GM20000 (cell line): ENCODE results near the gene FBXO42.

Experiments
- DNase-seq: peaks from one replicate; pipeline ENCODE4 v3.0.0; 2012; ENCODE audit warnings: low spot score
- TF ChIP-seq, protein P1 (sequence below): IDR thresholded peaks from 2 replicates; pipeline ENCODE4 v1.5.1; 2012; ENCODE audit warnings: mild to moderate bottlenecking, control low read depth; ENCODE audit errors: extremely low read depth, missing control alignments

The FBXO42 gene

DNA sequence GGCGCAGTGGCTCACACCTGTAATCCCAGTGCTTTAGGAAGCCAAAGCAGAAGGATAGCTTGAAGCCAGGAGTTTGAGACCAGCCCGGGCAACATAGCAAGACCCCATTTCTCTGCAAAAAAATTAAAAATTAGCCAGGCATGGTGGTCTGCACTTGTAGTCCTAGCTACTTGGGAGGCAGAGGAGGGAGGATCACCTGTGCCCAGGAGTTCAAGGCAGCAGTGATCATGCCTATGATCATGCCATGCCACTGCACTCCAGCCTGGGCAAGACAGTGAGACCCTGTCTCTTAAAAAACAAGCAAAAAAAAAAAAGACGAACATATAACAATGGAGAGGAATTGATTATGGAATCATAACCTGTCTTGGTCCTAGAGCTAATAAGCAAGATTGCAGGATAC, 45.1 kb downstream of the FBXO42 start:
- TF ChIP-seq, protein P1, sequence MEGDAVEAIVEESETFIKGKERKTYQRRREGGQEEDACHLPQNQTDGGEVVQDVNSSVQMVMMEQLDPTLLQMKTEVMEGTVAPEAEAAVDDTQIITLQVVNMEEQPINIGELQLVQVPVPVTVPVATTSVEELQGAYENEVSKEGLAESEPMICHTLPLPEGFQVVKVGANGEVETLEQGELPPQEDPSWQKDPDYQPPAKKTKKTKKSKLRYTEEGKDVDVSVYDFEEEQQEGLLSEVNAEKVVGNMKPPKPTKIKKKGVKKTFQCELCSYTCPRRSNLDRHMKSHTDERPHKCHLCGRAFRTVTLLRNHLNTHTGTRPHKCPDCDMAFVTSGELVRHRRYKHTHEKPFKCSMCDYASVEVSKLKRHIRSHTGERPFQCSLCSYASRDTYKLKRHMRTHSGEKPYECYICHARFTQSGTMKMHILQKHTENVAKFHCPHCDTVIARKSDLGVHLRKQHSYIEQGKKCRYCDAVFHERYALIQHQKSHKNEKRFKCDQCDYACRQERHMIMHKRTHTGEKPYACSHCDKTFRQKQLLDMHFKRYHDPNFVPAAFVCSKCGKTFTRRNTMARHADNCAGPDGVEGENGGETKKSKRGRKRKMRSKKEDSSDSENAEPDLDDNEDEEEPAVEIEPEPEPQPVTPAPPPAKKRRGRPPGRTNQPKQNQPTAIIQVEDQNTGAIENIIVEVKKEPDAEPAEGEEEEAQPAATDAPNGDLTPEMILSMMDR, result no peak
- DNase-seq, result no peak

DNA sequence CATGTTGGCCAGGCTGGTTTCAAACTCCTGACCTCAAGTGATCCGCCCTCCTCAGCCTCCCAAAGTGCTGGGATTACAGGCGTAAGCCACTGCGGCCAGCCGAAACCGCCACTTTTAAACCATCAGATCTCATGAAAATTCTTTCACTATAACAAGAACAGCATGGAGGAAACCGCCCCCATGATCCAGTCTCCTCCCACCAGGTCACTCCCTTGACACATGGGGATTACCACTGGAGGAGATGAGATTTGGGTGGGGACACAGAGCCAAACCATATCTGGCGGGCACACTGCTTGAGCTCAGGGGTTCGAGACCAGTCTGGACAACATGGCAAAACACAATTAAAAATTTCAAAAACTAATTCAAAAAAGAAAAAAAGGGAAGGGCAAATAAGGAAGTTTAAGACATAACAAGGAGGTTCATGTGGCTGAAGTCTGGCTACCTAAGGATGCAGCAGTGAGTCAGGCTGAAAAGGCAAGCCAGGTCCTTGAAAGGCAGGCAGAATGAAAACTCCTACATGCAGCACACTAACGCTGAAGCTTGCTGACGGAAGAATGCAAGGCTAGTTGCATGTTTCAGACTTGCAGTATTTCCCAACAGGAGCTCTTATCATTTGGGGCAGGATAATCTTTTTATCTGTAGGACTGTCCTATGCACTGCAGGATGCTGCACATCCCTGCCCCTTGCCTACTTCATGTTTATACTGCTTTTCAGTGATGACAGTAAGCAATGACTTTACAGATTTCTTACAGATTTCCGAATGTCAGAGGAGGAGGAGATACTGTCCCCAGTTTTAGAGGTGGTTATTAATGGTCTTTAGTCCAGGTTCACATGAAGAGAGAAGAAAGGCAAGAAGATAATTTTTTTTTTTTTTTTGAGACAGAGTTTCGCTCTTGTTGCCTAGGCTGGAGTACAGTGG, 49.3 kb downstream of the FBXO42 start:
- no peak for DNase-seq
- TF ChIP-seq, protein P1, result no peak

DNA sequence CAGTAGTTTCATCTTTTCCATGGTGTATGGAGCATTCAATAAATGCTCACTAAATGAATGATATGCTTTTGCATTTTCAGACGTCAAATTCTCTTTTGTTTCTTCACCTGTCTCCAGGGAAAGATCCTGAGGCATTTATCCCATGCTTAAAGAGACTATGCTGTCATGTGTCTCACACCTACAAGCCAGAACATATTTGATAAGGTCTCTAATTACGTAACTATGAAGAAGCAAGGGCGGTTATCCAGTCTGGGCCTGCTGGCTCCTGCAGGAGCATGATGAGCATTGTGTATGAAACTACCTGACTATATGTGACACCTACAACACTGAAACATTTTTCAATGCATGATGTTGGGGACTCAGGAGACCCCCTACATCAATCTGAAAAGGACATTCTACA, 51.8 kb downstream of the FBXO42 start:
- no peak for DNase-seq
- TF ChIP-seq, protein P1, result no peak

DNA sequence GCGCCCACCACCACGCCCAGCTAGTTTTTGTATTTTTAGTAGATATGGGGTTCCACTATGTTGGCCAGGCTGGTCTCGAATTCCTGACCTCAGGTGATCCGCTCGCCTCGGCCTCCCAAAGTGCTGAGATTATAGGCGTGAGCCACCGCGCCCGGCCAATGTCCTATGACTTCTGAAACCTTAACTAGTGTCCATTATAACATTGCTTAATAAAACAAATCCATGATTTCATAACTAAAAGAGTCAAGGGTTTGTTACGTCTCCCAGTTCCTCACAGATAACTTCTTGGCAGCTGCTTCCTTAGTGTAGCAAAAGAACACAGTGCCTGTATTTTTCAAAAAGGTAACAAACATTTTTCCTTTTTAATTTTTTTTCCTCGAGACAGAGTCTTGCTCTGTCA, 53.6 kb downstream of the FBXO42 start:
- TF ChIP-seq, protein P1, result no peak
- no peak for DNase-seq

DNA sequence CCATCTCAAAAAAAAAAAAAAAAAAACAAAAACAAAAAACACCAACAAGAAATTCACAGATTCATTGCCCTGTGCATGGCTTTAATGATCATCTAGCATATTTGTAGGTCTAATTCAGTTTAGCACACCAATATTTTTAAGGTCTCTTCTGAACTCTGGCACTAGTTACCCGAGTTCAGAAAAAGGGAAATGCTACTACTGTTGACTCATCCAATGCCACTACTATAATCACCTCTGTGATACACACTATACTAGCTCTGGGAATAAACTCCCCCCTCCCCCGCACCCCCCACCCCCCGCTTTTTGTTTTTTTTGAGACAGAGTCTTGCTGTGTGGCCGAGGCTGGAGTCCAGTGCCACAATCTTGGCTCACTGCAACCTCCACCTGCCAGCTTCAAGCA, 55.6 kb downstream of the FBXO42 start:
- TF ChIP-seq, protein P1, result no peak
- no peak for DNase-seq

DNA sequence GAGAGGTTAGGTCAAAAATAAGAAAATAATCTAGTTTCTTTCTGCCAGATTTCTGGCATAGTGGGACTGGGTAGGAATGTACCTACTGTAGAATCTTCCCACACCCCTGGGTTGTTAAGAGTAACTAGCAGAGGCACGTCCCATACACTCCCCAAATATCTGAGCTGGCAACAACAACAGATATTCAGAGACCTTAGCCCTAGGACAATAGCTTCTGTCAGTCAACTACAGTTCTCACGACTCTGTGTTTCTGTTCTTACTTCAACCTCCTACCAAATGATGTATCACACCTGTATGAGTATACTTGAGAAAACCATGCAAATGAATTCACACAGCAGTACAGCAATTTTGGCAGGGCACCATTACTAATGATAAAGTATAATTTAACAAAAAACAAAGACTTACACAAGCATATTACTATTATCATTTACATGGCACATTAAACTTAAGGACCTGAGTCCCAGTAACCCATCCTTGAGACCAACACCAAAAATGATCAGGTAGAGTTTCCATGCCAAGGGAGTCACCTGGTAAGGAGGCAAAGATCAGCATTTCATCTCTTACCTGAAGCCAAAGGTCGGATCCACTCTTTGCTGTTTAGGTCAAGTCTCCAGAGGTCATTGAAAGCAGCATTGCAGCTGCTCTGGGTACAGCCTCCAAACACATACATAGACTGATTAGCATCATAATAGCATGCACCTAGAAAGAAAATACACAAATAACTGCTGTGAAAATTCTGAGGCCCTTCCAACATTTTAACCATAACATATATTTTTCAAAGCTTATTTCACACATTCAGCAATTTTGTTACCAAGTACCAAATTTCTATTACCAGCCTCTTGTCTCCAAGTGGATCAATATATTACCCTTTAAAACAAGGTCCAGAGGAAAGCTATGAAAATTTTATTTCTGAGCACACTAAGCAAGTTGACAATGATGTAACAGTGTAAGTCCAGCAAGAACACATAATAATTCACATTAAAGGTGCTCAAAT, 57.8 kb downstream of the FBXO42 start:
- TF ChIP-seq, protein P1, result no peak
- DNase-seq, result no peak
